Measurements from ENCODE around the gene RFX2.

RFX2 gene

DNA sequence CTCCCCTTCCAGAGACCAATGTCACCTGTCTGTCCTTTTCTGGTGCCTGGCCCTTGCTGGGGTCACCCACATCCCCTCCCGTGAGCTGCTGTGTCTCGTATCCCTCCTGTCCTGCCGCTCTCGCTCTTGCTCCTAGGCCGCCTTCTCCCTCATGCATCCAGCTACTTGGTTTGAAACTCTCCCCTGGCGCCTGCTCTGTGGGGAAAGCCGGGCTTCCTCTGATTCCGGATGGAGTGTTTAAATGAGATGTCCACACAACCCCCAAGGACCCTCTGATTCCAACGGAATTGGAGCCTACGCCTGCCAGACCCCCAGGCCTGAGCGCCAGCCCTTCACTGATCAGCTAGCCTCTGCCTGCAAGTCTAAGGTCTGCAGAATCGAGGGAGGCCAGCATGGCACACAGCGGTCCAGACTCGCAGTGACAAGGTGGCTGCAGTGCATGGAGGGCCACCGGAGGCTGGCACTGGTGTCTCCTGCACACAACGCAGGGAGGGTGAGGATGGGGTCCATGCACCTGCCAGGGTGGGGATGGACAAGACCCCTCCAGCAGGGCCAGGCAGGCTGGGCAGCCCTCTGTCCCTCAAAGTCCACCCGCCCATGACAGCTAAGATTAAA is 47.2 kb downstream of the RFX2 start:
- Mint-ChIP-seq H3K9me3 (no peaks in the 10 kb centered on the region), H3K27ac (peak overlapping the region; percentile 69), H3K36me3 (ENCODE audit: low read depth) (no peaks in the 10 kb centered on the region), H3K4me3 (no peak overlapping the region), H3K27me3 (peaks cover 3% of the 10 kb centered on the region), H3K4me1 (peaks cover 82% of the 10 kb centered on the region)
- DNase-seq = no peak
- no peak for ATAC-seq

DNA sequence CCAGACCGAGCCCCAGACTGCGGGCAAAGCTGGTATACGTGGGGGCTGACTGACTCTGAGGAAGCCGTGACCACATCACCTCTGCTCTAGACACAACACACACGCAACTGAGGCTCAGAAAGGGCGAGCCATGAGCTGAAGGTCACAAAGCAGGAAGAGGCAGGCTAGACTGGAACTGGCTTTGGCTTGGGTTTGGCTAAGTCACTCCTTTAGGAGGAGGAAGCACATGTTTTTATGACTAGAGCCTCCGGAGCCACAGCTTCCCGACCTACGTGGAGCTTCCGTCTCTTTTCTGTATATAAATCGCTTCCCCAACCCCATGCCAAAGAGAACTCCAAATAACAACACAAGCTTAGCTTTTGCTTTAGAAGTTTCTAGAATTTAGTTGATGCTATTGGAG is 48.0 kb downstream of the RFX2 start:
- Mint-ChIP-seq H3K27me3 (peaks cover 3% of the 10 kb centered on the region), H3K27ac (peak overlapping the region; percentile 83), H3K36me3 (ENCODE audit: low read depth) (no peaks in the 10 kb centered on the region), H3K4me3 (peak overlapping the region; percentile 38), H3K9me3 (no peaks in the 10 kb centered on the region), H3K4me1 (peaks cover 83% of the 10 kb centered on the region)
- peak; percentile 79 for ATAC-seq
- peak; percentile 60 for DNase-seq

DNA sequence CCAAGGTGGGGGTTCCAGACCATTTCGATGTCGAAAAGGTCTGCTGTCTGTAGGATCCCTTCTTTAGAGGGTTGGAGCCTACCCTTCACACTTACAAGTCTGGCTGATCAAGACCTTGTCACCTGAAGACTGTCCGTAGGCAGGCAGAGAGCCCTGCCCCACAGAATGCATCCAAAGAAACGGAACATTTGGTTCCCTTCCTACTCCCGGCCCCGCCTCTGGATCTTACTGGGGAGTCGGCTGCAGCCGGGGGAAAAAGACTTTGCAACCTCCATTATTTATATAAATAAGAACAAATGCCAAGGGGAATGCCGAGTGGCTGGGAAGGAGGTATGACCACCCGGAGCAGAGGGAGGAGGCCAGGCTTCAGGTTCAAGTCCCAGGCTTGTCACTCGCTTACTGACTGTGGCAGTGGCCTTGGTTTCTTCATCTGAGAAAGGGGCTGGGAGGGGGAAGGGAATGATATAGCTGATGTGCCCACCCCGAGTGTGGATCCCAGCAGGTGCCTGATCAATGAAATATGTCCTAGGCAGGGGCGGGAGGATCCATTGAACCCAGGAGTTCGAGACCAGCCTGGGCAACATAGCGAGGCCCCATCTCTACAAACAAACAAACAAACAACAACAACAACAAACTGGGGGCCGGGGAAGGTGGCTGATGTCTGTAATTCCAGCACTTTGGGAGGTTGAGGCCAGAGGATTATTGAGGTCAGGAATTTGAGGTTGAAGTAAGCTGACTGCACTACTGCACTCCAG is 48.7 kb downstream of the RFX2 start:
- H3K9me3 Mint-ChIP-seq = no peaks in the 10 kb centered on the region
- no peaks in the 10 kb centered on the region for H3K36me3 Mint-ChIP-seq (ENCODE audit: low read depth)
- peaks cover 3% of the 10 kb centered on the region for H3K27me3 Mint-ChIP-seq
- H3K27ac Mint-ChIP-seq = peak overlapping the region; percentile 83
- ATAC-seq (no peak), DNase-seq (no peak)
- H3K4me3 Mint-ChIP-seq = peak overlapping the region; percentile 38
- peaks cover 83% of the 10 kb centered on the region for H3K4me1 Mint-ChIP-seq

DNA sequence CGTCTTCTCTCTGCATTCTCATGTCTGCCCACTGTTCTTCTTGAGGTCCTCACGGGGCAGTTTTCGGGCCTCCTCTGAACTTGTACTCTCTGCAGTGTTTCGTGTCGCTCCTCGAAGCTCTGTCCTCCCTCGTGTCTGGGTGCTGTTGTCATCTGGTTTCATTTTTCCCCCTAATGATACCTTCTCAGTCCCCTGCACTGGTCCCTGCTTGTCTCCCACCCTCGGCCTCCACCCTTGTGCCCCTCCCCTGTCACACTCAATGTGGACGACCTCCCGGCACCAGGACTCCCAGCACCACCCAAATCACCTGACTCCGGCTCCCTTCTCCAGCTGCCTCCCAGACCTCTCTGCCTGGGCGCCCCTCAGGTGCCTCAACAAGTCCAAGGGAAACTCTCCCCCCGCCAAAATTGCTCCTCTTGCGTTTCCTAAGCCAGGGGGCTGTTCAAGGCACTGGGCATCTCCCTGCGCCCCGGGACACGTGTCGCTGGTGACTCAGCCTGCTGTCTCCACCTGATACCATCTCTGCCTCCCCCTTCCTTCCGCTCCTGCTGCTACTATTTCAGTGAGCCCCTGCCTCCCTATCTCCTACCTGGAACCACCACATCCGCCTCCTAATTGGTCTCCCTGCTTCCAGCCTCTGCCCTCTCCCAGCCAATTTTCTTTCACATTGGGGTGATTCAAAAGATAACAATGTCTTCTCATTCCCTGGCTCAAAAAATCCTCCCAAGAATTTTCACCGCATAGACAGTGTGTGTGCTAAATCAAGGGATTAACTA is 49.5 kb downstream of the RFX2 start:
- Mint-ChIP-seq H3K4me1 (peaks cover 81% of the 10 kb centered on the region), H3K27ac (peak overlapping the region; percentile 68), H3K27me3 (peaks cover 3% of the 10 kb centered on the region), H3K4me3 (peak overlapping the region; percentile 48), H3K9me3 (no peaks in the 10 kb centered on the region), H3K36me3 (ENCODE audit: low read depth) (no peaks in the 10 kb centered on the region)
- ATAC-seq (peak; percentile 21), DNase-seq (peak; percentile 40)

DNA sequence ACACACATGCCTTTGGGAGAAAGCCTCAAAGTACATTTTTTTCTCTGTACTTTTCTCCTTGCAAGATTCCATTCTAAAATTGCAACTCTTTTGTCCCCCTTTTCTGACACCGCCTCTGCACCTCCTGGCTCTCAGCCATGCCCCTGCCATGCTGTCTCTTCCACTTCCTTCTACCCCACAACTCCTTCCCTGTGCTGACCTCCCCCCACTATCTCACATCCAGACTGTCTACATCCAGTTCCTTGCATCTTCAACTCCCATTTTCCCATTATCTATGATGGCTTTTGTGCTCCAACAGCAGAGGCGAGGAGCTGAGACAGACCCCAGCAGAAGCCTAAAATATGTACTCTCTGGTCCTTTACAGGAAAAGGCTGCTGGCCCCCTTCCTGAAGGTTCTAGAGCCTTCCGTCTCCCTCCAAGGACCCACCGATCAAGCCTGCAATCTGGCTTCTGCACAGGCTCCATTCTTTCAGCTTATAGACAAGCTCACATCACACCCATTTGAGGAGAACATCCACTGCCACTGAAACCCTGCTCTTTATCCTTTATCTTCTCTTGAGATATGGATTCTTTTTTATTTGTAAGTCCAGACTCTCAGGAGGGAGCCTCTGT is 50.2 kb downstream of the RFX2 start:
- H3K36me3 Mint-ChIP-seq (ENCODE audit: low read depth) = no peaks in the 10 kb centered on the region
- ATAC-seq (no peak), DNase-seq (no peak)
- peak overlapping the region; percentile 68 for H3K27ac Mint-ChIP-seq
- no peaks in the 10 kb centered on the region for H3K27me3 Mint-ChIP-seq
- H3K9me3 Mint-ChIP-seq = no peaks in the 10 kb centered on the region
- H3K4me3 Mint-ChIP-seq = peak overlapping the region; percentile 48
- peaks cover 74% of the 10 kb centered on the region for H3K4me1 Mint-ChIP-seq

DNA sequence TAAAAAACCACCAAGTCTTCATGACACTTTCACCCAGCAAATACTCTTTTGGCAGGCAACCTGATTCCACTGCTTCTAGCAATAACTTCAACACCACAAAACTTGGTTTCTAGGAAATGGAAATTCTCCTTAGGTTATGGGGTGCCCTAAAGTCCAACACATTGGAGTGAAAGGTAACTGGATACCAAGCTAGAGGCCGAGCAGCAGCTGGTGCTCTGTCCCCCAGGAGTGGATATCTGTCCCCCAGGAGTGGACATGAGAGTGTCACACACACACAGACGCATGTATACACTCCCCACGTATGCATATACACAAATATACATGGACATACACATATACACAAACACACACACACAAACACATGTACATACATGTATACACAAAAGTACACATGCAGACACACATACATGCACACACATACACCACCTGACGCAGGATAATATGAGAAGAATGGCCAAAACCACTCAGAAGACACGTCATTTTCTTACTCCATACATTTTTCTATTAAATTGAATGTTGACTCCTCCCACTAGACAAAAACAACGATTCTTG is 50.8 kb downstream of the RFX2 start:
- Mint-ChIP-seq H3K27me3 (no peaks in the 10 kb centered on the region), H3K4me3 (no peak overlapping the region), H3K36me3 (ENCODE audit: low read depth) (no peaks in the 10 kb centered on the region), H3K4me1 (peaks cover 68% of the 10 kb centered on the region), H3K9me3 (no peaks in the 10 kb centered on the region), H3K27ac (no peak overlapping the region)
- DNase-seq (no peak), ATAC-seq (no peak)

DNA sequence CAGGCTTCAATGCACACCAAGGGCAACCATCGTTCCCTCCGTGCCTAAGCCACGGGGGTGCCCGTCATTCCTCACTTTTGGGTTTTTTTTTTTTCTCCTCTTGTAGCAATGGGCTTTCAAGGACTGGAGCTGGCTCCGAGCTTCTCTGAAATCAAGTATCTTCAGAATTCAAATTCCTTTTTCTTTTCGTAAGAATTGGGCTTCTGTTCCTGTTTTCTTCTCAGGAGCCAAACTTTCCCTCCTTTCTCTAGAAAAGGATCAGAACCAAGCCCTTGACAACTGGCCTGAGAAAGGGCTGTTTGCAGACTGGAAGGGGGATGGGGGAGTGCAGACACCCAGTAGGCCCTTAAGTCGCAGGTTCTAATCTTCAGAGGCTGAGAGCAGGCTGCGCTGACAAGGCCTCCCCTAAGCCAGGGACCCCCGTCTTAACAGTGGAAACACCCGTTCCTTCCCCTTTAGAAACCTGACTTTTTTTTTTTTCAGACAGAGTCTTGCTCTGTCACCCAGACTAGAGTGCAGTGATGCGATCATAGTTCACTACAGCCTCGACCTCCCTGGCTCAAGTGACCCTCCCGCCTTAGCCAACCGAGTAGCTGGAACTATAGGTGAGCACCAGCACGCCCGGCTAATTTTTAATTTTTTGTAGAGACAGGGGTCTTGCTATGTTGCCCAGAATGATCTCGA is 51.6 kb downstream of the RFX2 start:
- Mint-ChIP-seq H3K27me3 (no peaks in the 10 kb centered on the region), H3K4me3 (no peak overlapping the region), H3K36me3 (ENCODE audit: low read depth) (no peaks in the 10 kb centered on the region), H3K4me1 (peaks cover 60% of the 10 kb centered on the region), H3K9me3 (no peaks in the 10 kb centered on the region), H3K27ac (no peak overlapping the region)
- ATAC-seq = no peak
- no peak for DNase-seq

DNA sequence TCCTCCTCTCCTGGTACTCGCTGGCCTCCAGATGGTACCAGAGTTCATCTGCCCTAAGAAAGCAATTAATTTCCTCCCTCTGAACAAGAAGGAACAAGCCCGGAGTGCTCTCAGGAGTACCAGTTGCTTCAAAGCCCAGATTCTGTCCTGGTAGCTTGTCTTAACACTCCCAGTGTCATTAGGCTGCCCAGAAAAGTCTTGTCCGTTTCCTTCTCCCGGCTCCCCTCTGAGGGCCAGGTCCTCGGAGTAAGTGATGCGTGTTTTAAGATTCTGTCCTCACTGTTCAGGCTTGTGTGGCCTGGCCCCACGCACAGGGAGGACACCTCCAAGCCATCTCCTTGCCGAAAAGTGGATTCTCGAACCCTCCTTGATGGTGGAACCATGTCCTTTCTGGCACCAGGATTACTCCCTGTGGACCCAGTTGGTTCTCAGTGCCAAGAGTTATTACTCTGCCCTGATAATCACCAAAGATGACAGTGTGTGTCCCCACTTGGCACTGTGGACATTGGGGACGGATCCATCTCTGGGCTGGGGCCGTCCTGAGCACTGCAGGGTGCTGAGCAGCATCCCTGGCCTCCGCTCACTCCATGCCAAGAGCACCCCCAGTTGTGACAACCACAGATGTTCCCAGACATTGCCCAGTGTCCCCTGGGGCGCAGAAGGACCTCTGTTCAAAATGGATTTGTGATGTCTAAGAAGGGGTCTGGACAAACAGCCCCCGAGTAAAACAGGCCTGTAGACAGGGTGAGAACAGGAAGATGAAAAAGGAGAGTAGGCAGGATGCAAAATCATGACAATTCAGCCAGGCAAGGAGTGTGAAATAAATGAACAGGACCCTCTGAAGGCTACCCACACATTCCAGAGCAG is 52.4 kb downstream of the RFX2 start:
- no peak for DNase-seq
- Mint-ChIP-seq H3K4me3 (peak overlapping the region; percentile 29), H3K27me3 (no peaks in the 10 kb centered on the region), H3K36me3 (ENCODE audit: low read depth) (no peaks in the 10 kb centered on the region), H3K27ac (peak overlapping the region; percentile 82), H3K4me1 (peaks cover 55% of the 10 kb centered on the region), H3K9me3 (no peaks in the 10 kb centered on the region)
- ATAC-seq = no peak

DNA sequence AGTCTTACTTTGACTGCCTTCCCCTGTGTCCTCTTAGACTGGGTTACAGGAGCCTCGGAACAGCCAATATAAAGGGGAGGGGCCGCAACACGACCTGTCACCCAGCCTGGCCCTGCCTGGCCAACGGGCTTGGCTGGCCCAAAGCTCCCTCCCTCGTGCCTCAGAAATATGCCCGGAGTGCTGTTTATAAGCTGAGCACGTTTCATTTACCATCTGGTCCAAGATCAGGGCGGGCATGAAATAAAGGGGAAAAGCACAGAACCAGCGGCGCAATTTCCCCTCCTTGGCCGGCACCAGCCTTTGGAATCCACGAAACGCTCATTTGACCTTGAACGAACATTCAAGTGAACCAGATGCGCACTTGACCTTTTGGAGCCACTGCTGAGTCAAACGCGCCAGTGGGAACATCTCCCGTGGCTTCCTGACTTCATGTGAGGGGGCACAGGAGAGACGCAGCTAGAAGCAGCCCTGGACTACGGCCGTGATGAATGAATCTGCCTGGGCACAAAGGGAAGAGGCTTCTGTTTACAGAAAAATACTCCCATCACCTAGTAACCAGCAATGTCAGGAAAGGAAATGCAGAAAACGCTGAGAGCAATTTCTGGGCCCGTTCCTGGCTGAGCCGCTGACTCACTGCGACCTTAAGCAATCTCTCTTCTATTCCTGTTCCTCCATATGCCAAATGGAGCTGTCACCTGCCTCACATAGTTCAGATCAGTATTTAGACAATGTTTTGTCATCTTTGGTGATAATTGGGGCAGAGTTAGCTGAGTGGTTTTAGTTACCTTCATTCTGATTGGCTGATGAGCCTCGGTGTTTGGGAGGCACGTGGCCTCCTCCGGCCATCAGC is 53.3 kb downstream of the RFX2 start:
- Mint-ChIP-seq H3K36me3 (ENCODE audit: low read depth) (no peaks in the 10 kb centered on the region), H3K4me1 (peaks cover 47% of the 10 kb centered on the region), H3K9me3 (no peaks in the 10 kb centered on the region), H3K27me3 (no peaks in the 10 kb centered on the region), H3K27ac (peak overlapping the region; percentile 82), H3K4me3 (peak overlapping the region; percentile 29)
- ATAC-seq (peak; percentile 57), DNase-seq (no peak)

DNA sequence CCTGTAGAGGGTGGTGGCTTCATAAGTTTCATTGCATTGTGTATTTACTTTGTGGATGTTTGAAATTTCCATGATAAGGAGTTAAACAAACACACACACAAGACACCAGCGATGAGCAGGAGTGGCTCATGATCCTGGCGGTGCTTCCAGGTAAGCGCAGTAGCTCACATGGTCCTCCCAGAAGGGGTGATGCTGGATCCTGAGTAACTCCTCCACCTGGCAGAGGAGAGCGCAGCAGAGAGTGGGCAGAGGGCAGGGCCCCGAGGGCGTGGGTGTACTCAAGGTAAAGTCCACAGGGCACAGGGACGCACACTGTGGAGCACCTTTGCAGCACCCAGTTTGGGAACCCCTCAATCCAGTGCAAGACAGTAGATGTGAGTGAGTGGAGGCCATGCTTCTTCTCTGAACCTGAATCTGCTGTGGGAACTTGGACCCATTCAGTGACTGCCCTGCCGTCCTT is 54.0 kb downstream of the RFX2 start:
- no peak overlapping the region for H3K4me3 Mint-ChIP-seq
- H3K27ac Mint-ChIP-seq = peak overlapping the region; percentile 82
- no peaks in the 10 kb centered on the region for H3K9me3 Mint-ChIP-seq
- DNase-seq (no peak), ATAC-seq (no peak)
- peaks cover 40% of the 10 kb centered on the region for H3K4me1 Mint-ChIP-seq
- H3K27me3 Mint-ChIP-seq = no peaks in the 10 kb centered on the region
- H3K36me3 Mint-ChIP-seq (ENCODE audit: low read depth) = no peaks in the 10 kb centered on the region

DNA sequence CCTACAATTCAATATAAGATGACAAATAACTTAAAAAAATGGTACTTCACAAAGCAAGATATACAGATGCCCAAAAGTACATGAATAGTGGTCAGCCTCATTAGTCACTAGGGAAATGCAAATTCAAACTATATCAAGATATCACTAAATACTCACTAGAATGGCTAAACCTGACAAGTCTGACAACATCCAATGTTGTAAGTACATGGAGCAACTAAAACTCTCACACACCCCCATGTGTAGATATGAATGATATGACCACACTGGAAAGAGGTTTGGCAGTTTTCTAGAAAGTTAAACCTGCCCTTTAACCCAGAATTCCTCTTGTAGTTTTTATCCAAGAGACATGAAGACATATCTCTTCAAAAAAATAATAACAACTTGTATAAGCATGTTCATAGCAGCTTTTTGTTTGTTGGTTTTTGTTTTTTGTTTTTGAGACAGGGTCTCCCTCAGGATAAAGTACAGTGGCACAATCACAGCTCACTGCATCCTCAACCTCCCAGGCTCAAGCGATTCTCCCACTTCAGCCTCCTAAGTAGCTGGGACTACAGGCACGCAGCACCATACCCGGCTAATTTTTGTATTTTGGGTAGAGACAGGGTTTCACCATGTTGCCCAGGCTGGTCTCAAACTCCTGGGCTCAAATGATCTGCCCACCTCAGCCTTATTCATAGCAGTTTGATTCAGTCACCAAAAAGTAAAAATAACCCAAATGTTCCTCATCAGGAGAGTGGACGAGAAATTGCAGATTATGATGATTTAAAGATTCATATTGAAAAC is 55.1 kb downstream of the RFX2 start:
- no peaks in the 10 kb centered on the region for H3K27me3 Mint-ChIP-seq
- no peak overlapping the region for H3K27ac Mint-ChIP-seq
- DNase-seq (no peak), ATAC-seq (peak; percentile 20)
- no peak overlapping the region for H3K4me3 Mint-ChIP-seq
- H3K4me1 Mint-ChIP-seq = peaks cover 28% of the 10 kb centered on the region
- H3K36me3 Mint-ChIP-seq (ENCODE audit: low read depth) = peaks cover 3% of the 10 kb centered on the region
- no peaks in the 10 kb centered on the region for H3K9me3 Mint-ChIP-seq

DNA sequence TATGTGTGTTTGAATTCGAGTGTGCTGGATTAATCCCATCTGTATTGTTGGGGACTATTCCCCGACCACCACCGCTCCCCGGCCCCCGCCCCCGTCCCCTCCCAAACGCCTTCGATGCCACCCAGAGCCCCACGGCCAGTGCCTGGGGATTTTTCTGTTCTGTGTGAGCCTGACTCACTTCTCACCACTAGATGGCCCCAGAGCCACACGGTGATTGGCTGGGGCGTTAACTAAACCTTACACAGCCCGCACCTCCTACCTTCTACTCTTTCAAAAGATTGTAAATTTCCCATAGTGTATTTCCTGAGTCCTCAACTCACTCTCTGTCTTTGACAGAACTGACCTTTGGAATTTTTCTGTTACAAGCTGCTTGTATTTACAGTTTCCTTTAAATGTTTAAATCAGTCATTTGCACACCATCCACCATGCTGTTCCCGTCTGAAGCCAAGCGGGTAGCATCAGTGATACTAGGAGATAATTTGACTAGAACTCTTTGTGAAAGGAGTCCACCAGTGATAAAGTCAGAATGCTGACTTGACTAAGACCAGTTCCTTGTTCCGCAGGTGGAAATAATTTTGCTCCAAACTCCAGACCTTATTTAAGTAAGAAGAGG is 61.4 kb downstream of the RFX2 start:
- peak; percentile 97 for ATAC-seq

More for the DNA sequence above, 61.4 kb downstream of the RFX2 start:
- no peak overlapping the region for H3K27ac Mint-ChIP-seq
- peaks cover 5% of the 10 kb centered on the region for H3K4me1 Mint-ChIP-seq
- H3K9me3 Mint-ChIP-seq = no peaks in the 10 kb centered on the region
- no peaks in the 10 kb centered on the region for H3K27me3 Mint-ChIP-seq
- no peak overlapping the region for H3K4me3 Mint-ChIP-seq
- peak; percentile 79 for DNase-seq
- H3K36me3 Mint-ChIP-seq (ENCODE audit: low read depth) = peaks cover 3% of the 10 kb centered on the region
